Measurements from ENCODE around the gene EGLN3. TPM values are rescaled to one million over a fixed set of nuclear protein-coding genes. Genes with fewer than 3 reads are reported as not detected.

Gene EGLN3
- total RNA-seq, 1 donor from 2014 or later, result 10.3 TPM

- Histone ChIP-seq H3K9me3 (no peaks in the 10 kb centered on the region), H3K27ac (no peak overlapping the region), H3K4me3 (no peak overlapping the region), H3K4me1 (no peaks in the 10 kb centered on the region), H3K27me3 (no peaks in the 10 kb centered on the region), H3K36me3 (no peaks in the 10 kb centered on the region)
- no peak for DNase-seq (ENCODE audit: extremely low spot score in 2 of 2)
- intact Hi-C loops (cut with DNase I), result no loop called here
- TF ChIP-seq POLR2A (IDR thresholded peaks at IDR 0.05), result no peak
- TF ChIP-seq POLR2AphosphoS5 (IDR thresholded peaks at IDR 0.05; ENCODE audit: insufficient read depth in 1 of 2, low read depth in 1 of 2), result no peak
- no peak for TF ChIP-seq CTCF (IDR thresholded peaks at IDR 0.05)
Observed at GRCh38 chr14:33962016-33962415, 11.1 kb upstream of the EGLN3 start.

GRCh38 chr14:33959692-33960151 lies 8.8 kb upstream of the EGLN3 start:
- Histone ChIP-seq H3K27me3 (no peaks in the 10 kb centered on the region), H3K27ac (no peak overlapping the region), H3K4me1 (no peaks in the 10 kb centered on the region), H3K4me3 (no peak overlapping the region), H3K36me3 (no peaks in the 10 kb centered on the region), H3K9me3 (no peaks in the 10 kb centered on the region)
- no peak for DNase-seq (ENCODE audit: extremely low spot score in 2 of 2)
- no peak for TF ChIP-seq CTCF (IDR thresholded peaks at IDR 0.05)
- no peak for TF ChIP-seq POLR2A (IDR thresholded peaks at IDR 0.05)
- TF ChIP-seq POLR2AphosphoS5 (IDR thresholded peaks at IDR 0.05; ENCODE audit: insufficient read depth in 1 of 2, low read depth in 1 of 2), result no peak
- intact Hi-C loops (cut with DNase I), result no loop called here

GRCh38 chr14:33958605-33959226 lies 7.8 kb upstream of the EGLN3 start:
- Histone ChIP-seq H3K27ac (no peak overlapping the region), H3K9me3 (no peaks in the 10 kb centered on the region), H3K27me3 (no peaks in the 10 kb centered on the region), H3K36me3 (no peaks in the 10 kb centered on the region), H3K4me3 (no peak overlapping the region), H3K4me1 (no peaks in the 10 kb centered on the region)
- intact Hi-C loops (cut with DNase I), result no loop called here
- no peak for DNase-seq (ENCODE audit: extremely low spot score in 2 of 2)
- TF ChIP-seq CTCF (IDR thresholded peaks at IDR 0.05), result no peak

- intact Hi-C loops (cut with DNase I), result no loop called here
- H3K4me1 ChIP-seq, result no peaks in the 10 kb centered on the region
- H3K4me3 ChIP-seq, result no peak overlapping the region
- TF ChIP-seq POLR2AphosphoS5 (IDR thresholded peaks at IDR 0.05; ENCODE audit: insufficient read depth in 1 of 2, low read depth in 1 of 2) (no peak), POLR2A (IDR thresholded peaks at IDR 0.05) (no peak), CTCF (IDR thresholded peaks at IDR 0.05) (no peak)
- H3K9me3 ChIP-seq, result no peaks in the 10 kb centered on the region
- H3K27ac ChIP-seq, result no peak overlapping the region
- no peak for DNase-seq (ENCODE audit: extremely low spot score in 2 of 2)
- H3K36me3 ChIP-seq, result no peaks in the 10 kb centered on the region
- H3K27me3 ChIP-seq, result no peaks in the 10 kb centered on the region
Observed at GRCh38 chr14:33957993-33958392, 7.1 kb upstream of the EGLN3 start.

GRCh38 chr14:33957299-33957698 lies 6.4 kb upstream of the EGLN3 start:
- TF ChIP-seq POLR2A (IDR thresholded peaks at IDR 0.05), result no peak
- no peak for TF ChIP-seq CTCF (IDR thresholded peaks at IDR 0.05)
- no peak for TF ChIP-seq POLR2AphosphoS5 (IDR thresholded peaks at IDR 0.05; ENCODE audit: insufficient read depth in 1 of 2, low read depth in 1 of 2)
- Histone ChIP-seq H3K4me1 (no peaks in the 10 kb centered on the region), H3K9me3 (no peaks in the 10 kb centered on the region), H3K27ac (no peak overlapping the region), H3K36me3 (no peaks in the 10 kb centered on the region), H3K4me3 (no peak overlapping the region), H3K27me3 (no peaks in the 10 kb centered on the region)
- intact Hi-C loops (cut with DNase I), result no loop called here
- no peak for DNase-seq (ENCODE audit: extremely low spot score in 2 of 2)
